Measurements from ENCODE around the gene UBB.
A peak's percentile ranks its signal among the peaks of the same experiment; 100 is the strongest.

The UBB gene

GRCh38 chr17:16406742-16407674, 26.1 kb downstream of the UBB start:
- peak; percentile 61 for DNase-seq (ENCODE audit: extremely low read depth, insufficient read length)
- H3K36me3 ChIP-seq (ENCODE audit: control insufficient read depth, insufficient read depth, low read length): no peaks in the 10 kb centered on the region
- H3K4me3 ChIP-seq (replicated peaks; ENCODE audit: low read depth, low read length): peak overlapping the region; percentile 77
- TF ChIP-seq CTCF (IDR thresholded peaks at IDR 0.05; ENCODE audit: insufficient read depth, low read length, poor library complexity, severe bottlenecking): no peak
- no peaks in the 10 kb centered on the region for H3K27me3 ChIP-seq (replicated peaks; ENCODE audit: control insufficient read depth, insufficient read depth, low read length)

GRCh38 chr17:16407911-16408588, 27.2 kb downstream of the UBB start:
- Histone ChIP-seq H3K4me3 (replicated peaks; ENCODE audit: low read depth, low read length) (peak overlapping the region; percentile 77), H3K27me3 (replicated peaks; ENCODE audit: control insufficient read depth, insufficient read depth, low read length) (no peaks in the 10 kb centered on the region), H3K36me3 (ENCODE audit: control insufficient read depth, insufficient read depth, low read length) (no peaks in the 10 kb centered on the region)
- TF ChIP-seq CTCF (IDR thresholded peaks at IDR 0.05; ENCODE audit: insufficient read depth, low read length, poor library complexity, severe bottlenecking): no peak
- peak; percentile 82 for DNase-seq (ENCODE audit: extremely low read depth, insufficient read length)

GRCh38 chr17:16415031-16415924, 34.4 kb downstream of the UBB start, which contains the start of gene TRPV2:
TRPV2 (plus strand) TSS chr17:16415571; CDS start chr17:16417669, 2,098 bp downstream.
- no peaks in the 10 kb centered on the region for H3K27me3 ChIP-seq (replicated peaks; ENCODE audit: control insufficient read depth, insufficient read depth, low read length)
- H3K36me3 ChIP-seq (ENCODE audit: control insufficient read depth, insufficient read depth, low read length): peaks cover 20% of the 10 kb centered on the region
- peak; percentile 94 for TF ChIP-seq CTCF (IDR thresholded peaks at IDR 0.05; ENCODE audit: insufficient read depth, low read length, poor library complexity, severe bottlenecking)
- H3K4me3 ChIP-seq (replicated peaks; ENCODE audit: low read depth, low read length): peak within 1 kb of the TSS; percentile 82
- DNase-seq (ENCODE audit: extremely low read depth, insufficient read length): peak; percentile 67

GRCh38 chr17:16417399-16417798, 36.5 kb downstream of the UBB start:
- Histone ChIP-seq H3K27me3 (replicated peaks; ENCODE audit: control insufficient read depth, insufficient read depth, low read length) (no peaks in the 10 kb centered on the region), H3K4me3 (replicated peaks; ENCODE audit: low read depth, low read length) (peak overlapping the region; percentile 10), H3K36me3 (ENCODE audit: control insufficient read depth, insufficient read depth, low read length) (peaks cover 23% of the 10 kb centered on the region)
- DNase-seq (ENCODE audit: extremely low read depth, insufficient read length): no peak
- TF ChIP-seq CTCF (IDR thresholded peaks at IDR 0.05; ENCODE audit: insufficient read depth, low read length, poor library complexity, severe bottlenecking): no peak

GRCh38 chr17:16417896-16418684, 37.2 kb downstream of the UBB start:
- Histone ChIP-seq H3K4me3 (replicated peaks; ENCODE audit: low read depth, low read length) (peak overlapping the region; percentile 47), H3K36me3 (ENCODE audit: control insufficient read depth, insufficient read depth, low read length) (peaks cover 30% of the 10 kb centered on the region), H3K27me3 (replicated peaks; ENCODE audit: control insufficient read depth, insufficient read depth, low read length) (no peaks in the 10 kb centered on the region)
- DNase-seq (ENCODE audit: extremely low read depth, insufficient read length): no peak
- no peak for TF ChIP-seq CTCF (IDR thresholded peaks at IDR 0.05; ENCODE audit: insufficient read depth, low read length, poor library complexity, severe bottlenecking)

All from GM06990 (cell line).